T-helper 2 cell (primary cell): ENCODE results near the gene LRP2.
"Not testable (repeated sequence)": the region's sequence is repeated elsewhere in the genome, so short reads cannot be mapped to it uniquely, and the experiment has no call there.

Experiments
- DNase-seq, 5 experiments: peaks; one replicate each; pipeline versions ENCODE4 v3.0.0 to v3.0.0-alpha.2; 2012 to 2022

Gene LRP2

GRCh38 chr2:169300636-169301530, 61.5 kb downstream of the LRP2 start:
- no peak for DNase-seq

- DNase-seq: no peak
These were observed 64.3 kb downstream of the LRP2 start for GRCh38 chr2:169298007-169298406.

GRCh38 chr2:169294001-169294675, 68.2 kb downstream of the LRP2 start:
- DNase-seq: no peak

GRCh38 chr2:169291517-169291916, 70.8 kb downstream of the LRP2 start:
- no peak for DNase-seq

- DNase-seq: no peak
These were observed 71.9 kb downstream of the LRP2 start for GRCh38 chr2:169290433-169290832.

GRCh38 chr2:169287666-169288065, 74.7 kb downstream of the LRP2 start:
- DNase-seq: no peak

GRCh38 chr2:169286624-169287231, 75.6 kb downstream of the LRP2 start:
- DNase-seq: no peak

- DNase-seq: no peak
These were observed 76.7 kb downstream of the LRP2 start for GRCh38 chr2:169285531-169286235.

- DNase-seq: no peak
These were observed 81.8 kb downstream of the LRP2 start for GRCh38 chr2:169280502-169280901.

- DNase-seq: peak in 1 of 5 experiments; percentile 1
These were observed 86.5 kb downstream of the LRP2 start for GRCh38 chr2:169275696-169276444.

GRCh38 chr2:169272010-169272409, 90.3 kb downstream of the LRP2 start:
- DNase-seq: no peak

GRCh38 chr2:169270574-169270973, 91.8 kb downstream of the LRP2 start:
- DNase-seq: not testable (repeated sequence)

GRCh38 chr2:169265591-169265990, 96.7 kb downstream of the LRP2 start:
- no peak for DNase-seq

- DNase-seq: peak in 1 of 5 experiments; percentile 16
These were observed 101.3 kb downstream of the LRP2 start for GRCh38 chr2:169260846-169261642.

- no peak for DNase-seq
These were observed 102.1 kb downstream of the LRP2 start for GRCh38 chr2:169260246-169260645.

GRCh38 chr2:169259402-169259801, 102.9 kb downstream of the LRP2 start:
- DNase-seq: no peak

- DNase-seq: no peak
These were observed 104.2 kb downstream of the LRP2 start for GRCh38 chr2:169258045-169258601.

- DNase-seq: no peak
These were observed 107.6 kb downstream of the LRP2 start for GRCh38 chr2:169254774-169255173.

- no peak for DNase-seq
These were observed 115.1 kb downstream of the LRP2 start for GRCh38 chr2:169247211-169247610.

- DNase-seq: no peak
These were observed 121.9 kb downstream of the LRP2 start for GRCh38 chr2:169240405-169240804.

GRCh38 chr2:169237939-169238338, 124.4 kb downstream of the LRP2 start:
- no peak for DNase-seq
